Thyroid gland (tissue), 4 donors: ENCODE measurements around the gene ALG8. TPM values are rescaled to one million over a fixed set of nuclear protein-coding genes. Genes with fewer than 3 reads are reported as not detected.

Experiments
- DNase-seq, 2 donors: peaks; one replicate each; pipeline ENCODE4 v3.0.0-alpha.2; 2019
- H3K27ac ChIP-seq, 3 donors: fragments of 200-600 bp; sonication (generic); 1 replicate in 2 of 3; 2 replicates in 1 of 3; pipeline ENCODE4 v1.5.1; 2016 to 2019; ENCODE audit warnings: mild to moderate bottlenecking in 1 of 3, moderate library complexity in 1 of 3
- H3K27me3 ChIP-seq: fragments of 200-600 bp; sonication (generic); one replicate; pipeline ENCODE4 v1.5.1; 2019
- H3K36me3 ChIP-seq, 2 donors: fragments of 200-600 bp; sonication (generic); one replicate each; pipeline ENCODE4 v1.5.1; 2016 to 2019
- H3K4me1 ChIP-seq, 2 donors: fragments of 200-600 bp; sonication (generic); one replicate each; pipeline ENCODE4 v1.5.1; 2017 to 2019
- H3K4me3 ChIP-seq, 3 donors: fragments of 200-600 bp; sonication (generic); replicated peaks in 1 of 3; 1 replicate in 2 of 3; 2 replicates in 1 of 3; pipeline ENCODE4 v1.5.1; 2016; ENCODE audit warnings: mild to moderate bottlenecking in 1 of 3
- H3K9me3 ChIP-seq: fragments of 200-600 bp; sonication (generic); one replicate; pipeline ENCODE4 v1.5.1; 2017
- CTCF ChIP-seq, 6 experiments: fragments of 200-600 bp in 3 of 6; fragments of 450-650 bp in 3 of 6; sonication (generic) in 3 of 6; IDR thresholded peaks; one replicate each; pipeline ENCODE4 v1.5.1; 2016 to 2019; ENCODE audit warnings: antibody characterized with exemption in 6 of 6, mild to moderate bottlenecking in 2 of 6, inconsistent platforms in 1 of 6, moderate library complexity in 1 of 6
- POLR2A ChIP-seq, 2 donors: fragments of 450-650 bp; IDR thresholded peaks; one replicate each; pipeline ENCODE4 v1.6.1; 2017; ENCODE audit warnings: antibody characterized with exemption in 2 of 2, mild to moderate bottlenecking in 2 of 2, moderate library complexity in 1 of 2
- WGBS, 2 donors: methylation state at CpG; one replicate each; pipeline ENCODE4 v1.1.5; 2017; 5-methylcytosine and 5-hydroxymethylcytosine counted together
- intact Hi-C: fragments of 100-400 bp; cut with DNase I; formaldehyde crosslinking; loops from one replicate; pipeline ENCODE4 v1.15.1; 2023
- small RNA-seq: library from RNA; depleted of rRNA; stranded (forward); fragments of <200 nt; gene quantifications from one replicate; pipeline ENCODE3, GENCODE V24; 2016
- total RNA-seq, 4 donors: library from RNA; depleted of rRNA; stranded (reverse); fragments of >200 nt; gene quantifications; one replicate each; pipeline ENCODE4 v1.2.3, GENCODE V29; 2016

ALG8 gene
- total RNA-seq, 4 donors from 2014 or later = 49.6 to 86.7 (median 52.5) TPM

GRCh38 chr11:78054971-78055370 is 84.5 kb downstream of the ALG8 start:
- no peaks in the 10 kb centered on the region for H3K36me3 ChIP-seq
- TF ChIP-seq POLR2A (IDR thresholded peaks at IDR 0.05) (no peak), CTCF (IDR thresholded peaks at IDR 0.05) (no peak)
- WGBS, 2 donors = 93 to 97% methylated on average over 4 of the region's 4 CpGs
- no peak for DNase-seq
- no peak overlapping the region for H3K27ac ChIP-seq
- no peaks in the 10 kb centered on the region for H3K9me3 ChIP-seq
- no peaks in the 10 kb centered on the region for H3K27me3 ChIP-seq
- H3K4me3 ChIP-seq = no peak overlapping the region
- peaks cover 0 to 13% of the 10 kb centered on the region in 2 donors for H3K4me1 ChIP-seq
- intact Hi-C loops = no loop called here

GRCh38 chr11:78050964-78051831 is 88.2 kb downstream of the ALG8 start:
- Histone ChIP-seq H3K27ac (peak overlapping the region in 1 of 3 donors; percentile 24), H3K9me3 (no peaks in the 10 kb centered on the region), H3K27me3 (no peaks in the 10 kb centered on the region), H3K36me3 (no peaks in the 10 kb centered on the region), H3K4me3 (no peak overlapping the region), H3K4me1 (peaks cover 8 to 23% of the 10 kb centered on the region in 2 donors)
- TF ChIP-seq POLR2A (IDR thresholded peaks at IDR 0.05) (no peak), CTCF (IDR thresholded peaks at IDR 0.05) (no peak)
- 79 to 80% methylated on average over 6 of the region's 6 CpGs for WGBS, 2 donors
- intact Hi-C loops = no loop called here
- no peak for DNase-seq

Small RNAs within 50 kb of the gene (small RNA-seq; reads per million reads assigned to genes)
- not detected for gene RNU6-126P

Other genes starting within 250 kb of the ALG8 start
- gene INTS4, start 145.0 kb downstream of the ALG8 start, total RNA-seq = 10 to 100 TPM; 31.9 to 53.8 (median 43.7) TPM
- gene KCTD14, start 116.3 kb downstream of the ALG8 start, total RNA-seq = 10 to 100 TPM; 11.6 to 23.7 (median 14.4) TPM
- gene THRSP, start 75.8 kb downstream of the ALG8 start, total RNA-seq = 1 to 10 TPM in 2 of 4 donors, under 1 TPM in 1, not detected in 1; 0.67 to 7.2 (median 2.8) TPM
- gene NDUFC2, start 59.8 kb downstream of the ALG8 start, total RNA-seq = 100 to 1,000 TPM; 205 to 342 (median 228) TPM
- gene KCTD21, start 49.0 kb upstream of the ALG8 start, total RNA-seq = 10 to 100 TPM; 16.6 to 23.4 (median 17.0) TPM
- 10 to 100 TPM; 13.5 to 18.1 (median 14.3) TPM for gene USP35, start 49.3 kb upstream of the ALG8 start, total RNA-seq